Endometrium (tissue), 2 donors: ENCODE measurements around the gene CTTN.

Experiments used
- FAIRE-seq: peaks from 2 replicates; lab custom pipeline; 2012; peaks lifted over from hg19 to GRCh38; lab: Jason Lieb, UNC
- donor health status: control.
- donor health status: control.

Gene CTTN

DNA sequence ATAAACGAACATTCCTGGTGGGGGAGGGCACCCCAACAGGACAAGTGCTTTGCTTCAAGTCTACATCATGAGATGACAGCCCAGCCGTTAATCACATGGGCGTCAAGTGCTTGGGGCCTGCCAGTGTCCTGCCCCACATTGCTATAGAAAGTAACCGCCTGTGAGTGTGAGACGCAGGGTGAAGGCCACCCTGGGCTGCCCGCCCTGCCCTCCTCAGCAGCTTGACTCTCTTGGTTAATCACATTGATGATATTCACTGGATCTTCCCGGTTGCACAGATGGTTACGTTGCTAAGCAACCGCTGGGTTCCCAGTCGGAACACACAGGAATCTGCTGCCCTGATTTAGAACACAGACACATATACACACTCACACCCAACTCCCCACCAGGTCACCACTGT, 79.3 kb downstream of the CTTN start:
- FAIRE-seq: no peak

DNA sequence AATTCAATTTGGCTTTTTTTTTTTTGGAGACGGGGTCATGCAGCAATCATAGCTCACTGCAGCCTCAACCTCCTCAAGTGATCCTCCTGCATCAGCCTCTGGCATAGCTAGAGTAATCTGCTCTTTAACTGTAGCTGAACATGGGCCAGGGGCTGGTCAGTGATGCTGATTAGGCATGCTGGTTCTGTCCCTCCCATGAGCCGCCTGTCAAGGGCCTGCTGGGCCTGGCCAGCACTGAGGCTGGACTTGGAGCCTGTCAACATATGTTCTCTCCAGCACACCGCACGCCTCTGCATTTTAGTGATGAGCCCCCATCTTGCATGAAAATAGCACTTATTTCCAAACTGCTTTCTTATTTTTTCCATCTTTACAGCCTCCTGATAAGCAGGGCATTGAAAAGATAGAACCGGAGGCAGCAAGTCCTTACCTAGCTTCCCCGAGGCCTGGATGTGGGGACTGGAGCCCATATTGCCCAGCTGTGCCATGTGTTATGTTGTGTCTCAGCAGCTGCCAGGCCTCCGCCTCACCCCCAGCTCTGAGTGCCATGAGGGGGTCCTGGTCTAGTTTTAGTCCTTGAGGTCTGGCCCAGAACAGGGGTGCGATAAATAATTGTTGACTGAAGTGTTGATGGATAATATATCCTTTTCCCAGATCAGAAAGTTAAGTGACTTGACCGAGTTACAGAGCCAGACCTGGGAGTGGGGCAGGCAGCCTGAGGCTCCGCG, 80.0 kb downstream of the CTTN start:
- FAIRE-seq: no peak

DNA sequence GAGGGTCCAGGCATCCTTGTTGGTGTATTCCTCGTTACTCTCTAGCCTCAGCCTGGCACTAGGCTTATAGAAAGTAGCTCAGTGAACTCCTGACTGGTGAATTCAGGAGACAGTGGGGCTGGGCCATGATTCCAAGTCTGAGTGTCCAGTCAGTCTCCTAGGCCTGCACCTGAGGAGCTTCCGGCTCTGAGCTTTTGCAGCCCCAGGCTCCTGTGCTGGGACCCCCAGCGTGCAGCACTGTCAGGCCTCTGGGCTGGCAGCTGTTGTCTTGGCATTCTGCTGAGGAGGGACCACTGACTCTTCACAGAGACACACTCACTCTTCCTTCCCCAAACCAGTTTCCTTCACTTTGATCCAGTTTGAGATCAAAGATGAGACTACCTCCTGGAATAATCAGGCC, 82.4 kb downstream of the CTTN start:
- no peak for FAIRE-seq

DNA sequence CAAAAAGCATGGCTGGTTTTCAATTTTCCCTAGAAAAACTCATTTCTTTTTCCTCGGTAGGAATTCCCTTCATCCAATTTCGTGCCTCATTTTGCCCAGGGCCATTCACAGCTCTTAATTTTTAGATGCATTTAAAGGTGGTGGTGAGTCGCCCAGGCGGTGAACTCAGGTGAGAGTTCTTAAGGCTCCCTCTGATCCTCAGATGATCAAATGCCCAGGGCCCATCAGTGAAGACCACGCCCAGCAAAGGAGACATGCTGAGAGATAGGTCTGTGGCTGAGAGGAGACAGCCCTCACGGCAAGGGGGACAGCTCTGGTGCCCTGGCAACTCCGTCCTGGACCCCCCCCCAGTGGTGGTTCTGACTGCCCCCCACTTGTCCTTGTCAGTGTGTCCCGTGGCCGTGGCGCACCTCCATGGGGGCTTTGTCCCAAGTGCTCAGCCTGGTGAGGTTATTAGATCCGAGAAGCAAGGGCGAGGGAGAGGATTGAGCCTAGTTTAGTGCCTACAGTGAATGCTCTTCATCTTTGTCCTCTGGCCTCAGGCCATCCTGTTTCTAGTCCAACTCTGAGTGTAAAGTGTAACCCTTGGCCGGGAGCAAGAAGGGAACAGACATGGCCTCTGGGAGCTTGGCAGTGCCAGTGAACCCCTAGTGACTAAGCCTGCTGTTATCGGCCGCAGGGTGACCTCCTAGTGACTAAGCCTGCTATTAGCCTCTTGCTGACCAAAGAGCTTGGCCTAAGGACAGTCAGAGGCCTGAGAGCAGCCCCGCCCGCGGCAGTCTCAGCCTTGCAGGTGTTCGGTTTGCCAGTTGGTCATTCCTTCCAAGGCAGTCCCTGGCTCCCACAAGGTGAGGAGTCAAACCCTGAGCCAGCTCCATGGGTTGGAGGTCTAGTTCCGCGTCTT, 83.5 kb downstream of the CTTN start:
- no peak for FAIRE-seq

DNA sequence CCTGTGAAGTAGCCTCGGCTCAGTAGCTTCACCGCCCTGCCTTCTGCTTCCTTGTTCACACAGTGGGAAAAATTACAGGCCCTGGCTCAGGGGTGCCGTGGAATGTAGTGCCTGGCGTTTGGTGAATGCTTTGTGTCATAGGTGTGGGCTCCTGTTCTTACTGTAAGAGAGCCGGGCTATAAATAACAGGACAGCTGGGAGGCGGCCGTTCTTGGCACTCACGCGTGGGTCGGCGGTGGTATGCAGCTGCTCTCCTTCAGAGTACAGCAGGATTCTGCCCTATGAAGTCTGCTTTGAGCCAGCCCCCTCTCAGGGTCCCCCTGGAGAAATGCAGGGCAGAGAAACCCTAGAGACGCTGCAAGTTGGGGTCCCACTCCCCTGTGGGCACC, 84.2 kb downstream of the CTTN start:
- no peak for FAIRE-seq

DNA sequence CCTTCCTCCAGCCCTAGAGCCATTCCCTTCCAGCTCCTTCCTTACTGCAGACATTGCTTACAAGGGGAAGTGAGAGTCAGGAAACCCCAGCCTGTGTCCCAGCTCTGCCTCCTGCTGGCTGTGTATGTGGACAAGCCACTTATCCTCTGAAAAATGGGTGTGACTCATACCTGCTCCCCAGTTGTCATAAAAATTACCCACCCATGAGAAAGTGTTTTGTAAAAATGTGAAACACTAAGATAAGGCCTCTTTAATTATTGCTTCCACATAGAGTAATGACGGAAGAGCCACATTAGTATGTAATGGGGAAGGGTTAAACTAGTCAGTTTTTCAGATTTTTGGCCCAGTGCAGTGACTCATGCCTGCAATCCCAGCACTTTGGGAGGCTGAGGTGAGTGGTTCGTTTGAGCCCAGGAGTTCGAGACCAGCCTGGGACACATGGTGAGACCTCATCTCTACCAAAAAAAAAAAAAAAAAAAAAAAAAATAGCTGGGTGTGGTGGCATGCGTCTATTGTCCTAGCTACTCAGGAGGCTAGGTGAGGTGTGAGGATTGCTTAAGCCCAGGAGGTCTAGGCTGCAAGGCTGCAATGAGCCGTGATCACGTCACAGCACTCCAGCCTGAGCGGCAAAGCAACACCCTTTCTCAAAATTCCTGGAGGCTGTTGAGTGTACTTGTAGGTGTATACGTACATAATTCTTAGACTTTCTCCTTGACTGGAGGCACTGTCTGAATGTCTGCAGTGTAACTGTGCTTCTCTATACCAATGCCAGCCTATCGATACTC, 84.9 kb downstream of the CTTN start:
- no peak for FAIRE-seq

DNA sequence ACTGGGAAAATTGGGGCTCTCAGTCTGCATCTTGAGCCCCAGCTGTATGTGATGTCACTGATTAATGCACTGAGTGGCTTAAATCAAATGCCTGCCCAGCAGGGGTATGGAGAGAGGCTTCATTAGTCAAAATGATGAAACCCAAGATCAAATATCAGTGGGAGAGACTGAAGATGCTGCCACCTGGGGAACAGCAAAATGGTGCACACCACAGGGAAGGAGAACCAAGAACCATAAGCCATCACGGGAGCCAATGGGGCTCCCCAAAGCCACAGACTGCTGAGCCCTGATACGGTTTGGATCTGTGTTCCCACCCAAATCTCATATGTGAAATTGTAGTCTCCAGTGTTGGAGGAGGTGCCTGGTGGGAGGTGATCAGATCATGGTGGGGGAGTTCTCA, 85.6 kb downstream of the CTTN start:
- no peak for FAIRE-seq

DNA sequence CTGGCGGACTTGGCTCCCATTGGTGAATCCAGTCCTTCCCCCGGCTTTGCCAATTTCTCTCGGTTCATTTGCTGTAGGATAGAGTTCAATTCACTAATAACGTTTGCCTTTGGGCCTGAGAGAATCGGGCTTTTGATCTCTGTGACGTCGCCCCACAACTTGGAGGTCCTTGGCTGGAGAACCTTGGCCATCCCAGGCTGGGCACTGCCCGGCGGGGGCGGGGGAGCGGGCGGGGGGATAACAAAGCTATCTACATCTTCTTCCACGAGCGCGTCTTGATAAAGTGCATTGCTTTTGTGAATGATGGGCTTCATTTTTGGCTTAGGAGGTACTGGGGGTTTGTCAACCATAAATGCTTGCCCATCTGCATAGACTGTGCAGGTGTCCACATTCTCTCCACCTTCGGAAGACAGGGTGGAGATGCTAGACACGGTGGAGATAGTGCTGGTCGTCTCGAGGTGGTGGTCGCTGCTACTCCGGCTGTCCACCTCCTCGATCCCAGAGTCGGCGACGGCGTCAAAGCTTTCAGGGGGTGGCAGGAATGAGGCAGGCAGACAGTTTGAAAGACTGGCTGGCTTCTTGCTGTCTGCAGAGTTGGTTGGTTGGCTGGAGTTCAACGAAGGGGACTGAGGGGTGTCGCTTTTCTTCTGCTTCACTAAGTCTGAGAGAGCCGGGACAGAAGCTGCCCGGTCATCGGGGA, 87.1 kb downstream of the CTTN start:
- FAIRE-seq: no peak

DNA sequence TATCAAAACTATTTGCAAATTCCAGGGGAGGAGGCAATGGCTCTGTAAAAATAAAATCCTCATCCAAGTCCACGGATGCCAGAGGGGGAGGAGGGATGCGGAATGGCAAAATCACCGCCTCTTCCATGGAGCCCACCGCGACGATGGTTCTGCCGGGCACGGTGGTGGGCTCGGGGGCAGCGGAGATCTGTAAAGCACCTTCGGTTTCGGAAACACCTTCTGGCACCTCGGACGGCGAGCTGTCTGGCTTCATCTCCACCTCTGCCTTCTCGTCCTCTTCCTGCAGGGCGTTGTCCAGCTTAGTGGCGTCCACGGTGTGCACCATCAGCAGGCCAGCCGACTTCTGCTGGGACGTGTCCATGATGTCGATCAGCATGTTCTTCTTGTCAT, 87.7 kb downstream of the CTTN start:
- no peak for FAIRE-seq
